T follicular helper cell (primary cell): ENCODE measurements around the gene CROCC2.

Experiments
- DNase-seq: peaks from one replicate; pipeline ENCODE4 v3.0.0-alpha.2; 2020; ENCODE audit warnings: low read depth
- total RNA-seq, 2 experiments: gene quantifications; one replicate each; lab custom pipeline; 2026; lab: John Stamatoyannopoulos, UW

The CROCC2 gene
- 0 reads per million in 2 experiments for total RNA-seq

- no peak for DNase-seq
These were observed at the start of gene CROCC2 for GRCh38 chr2:240906141-240906910. Gene CROCC2, plus strand, starts transcription at chr2:240906336. Its CDS starts 178 bp downstream, at chr2:240906514.

- no peak for DNase-seq
These were observed 48.8 kb upstream of the CROCC2 start for GRCh38 chr2:240857039-240858008.

GRCh38 chr2:240858321-240858720 lies 47.8 kb upstream of the CROCC2 start:
- no peak for DNase-seq

GRCh38 chr2:240858871-240859270 lies 47.3 kb upstream of the CROCC2 start:
- DNase-seq: no peak

GRCh38 chr2:240861547-240861946 lies 44.6 kb upstream of the CROCC2 start:
- no peak for DNase-seq

GRCh38 chr2:240864475-240864874 lies 41.7 kb upstream of the CROCC2 start:
- DNase-seq: no peak

GRCh38 chr2:240865391-240865790 lies 40.7 kb upstream of the CROCC2 start:
- DNase-seq: no peak

GRCh38 chr2:240868286-240869108 lies 37.6 kb upstream of the CROCC2 start, which contains the start of gene AGXT:
Gene AGXT, plus strand, starts transcription at chr2:240868824. Its CDS starts 42 bp downstream, at chr2:240868866.
- DNase-seq: no peak

GRCh38 chr2:240869109-240869955 lies 36.8 kb upstream of the CROCC2 start:
- no peak for DNase-seq

- DNase-seq: no peak
These were observed 35.9 kb upstream of the CROCC2 start for GRCh38 chr2:240869956-240870875.

GRCh38 chr2:240871071-240871958 lies 34.8 kb upstream of the CROCC2 start:
- DNase-seq: no peak

GRCh38 chr2:240872317-240873097 lies 33.6 kb upstream of the CROCC2 start:
- DNase-seq: no peak

- no peak for DNase-seq
These were observed 32.9 kb upstream of the CROCC2 start for GRCh38 chr2:240873098-240873788.

GRCh38 chr2:240873805-240874714 lies 32.1 kb upstream of the CROCC2 start:
- no peak for DNase-seq

GRCh38 chr2:240874715-240875227 lies 31.4 kb upstream of the CROCC2 start:
- DNase-seq: no peak
